Activated naive CD4-positive, alpha-beta T cell treated with anti-CD3 and anti-CD28 coated beads for 36 hours (primary cell): ENCODE results near the gene POGLUT2. TPM values are rescaled to one million over a fixed set of nuclear protein-coding genes. Genes with fewer than 3 reads are reported as not detected.

Experiments
- CTCF ChIA-PET: fragments of 350-600 bp; sonication (Branson Sonifier 250); formaldehyde crosslinking; loops from one replicate; lab custom pipeline; 2021; ENCODE audit warnings: antibody characterized with exemption; lab: Charles Lee
- DNase-seq: peaks from one replicate; pipeline ENCODE4 v3.0.0-alpha.2; 2020
- H3K27ac Mint-ChIP-seq: one replicate; pipeline ENCODE4 v1.8.0; 2021; ENCODE audit warnings: mild to moderate bottlenecking, mixed read lengths
- H3K27me3 Mint-ChIP-seq: one replicate; pipeline ENCODE4 v1.8.0; 2021; ENCODE audit warnings: low read depth, mixed read lengths
- H3K36me3 Mint-ChIP-seq: one replicate; pipeline ENCODE4 v1.8.0; 2021; ENCODE audit warnings: low read depth, mixed read lengths
- H3K4me1 Mint-ChIP-seq: one replicate; pipeline ENCODE4 v1.8.0; 2021; ENCODE audit warnings: low read depth, mixed read lengths
- H3K4me3 Mint-ChIP-seq: one replicate; pipeline ENCODE4 v1.8.0; 2021; ENCODE audit warnings: mild to moderate bottlenecking, moderate library complexity, mixed read lengths
- H3K9me3 Mint-ChIP-seq: one replicate; pipeline ENCODE4 v1.8.0; 2021; ENCODE audit warnings: mixed read lengths
- intact Hi-C: fragments of 100-400 bp; cut with micrococcal nuclease; formaldehyde crosslinking; loops from one replicate; pipeline ENCODE4 v1.15.1; 2023
- total RNA-seq, 2 experiments: library from RNA; stranded (reverse); gene quantifications; one replicate each; pipeline ENCODE4 v1.2.3, GENCODE V29; 2021

POGLUT2 gene
- total RNA-seq, 2 experiments from 2014 or later = 2.1 to 3.7 TPM

- no peak overlapping the region for H3K27ac Mint-ChIP-seq
- peaks cover 31% of the 10 kb centered on the region for H3K9me3 Mint-ChIP-seq
- H3K4me1 Mint-ChIP-seq = no peaks in the 10 kb centered on the region
- peaks cover 10% of the 10 kb centered on the region for H3K36me3 Mint-ChIP-seq
- no peak overlapping the region for H3K4me3 Mint-ChIP-seq
- intact Hi-C loops = no loop called here
- H3K27me3 Mint-ChIP-seq = peaks cover 47% of the 10 kb centered on the region
- DNase-seq = no peak
- CTCF ChIA-PET = no interaction called here
These were observed 56.3 kb downstream of the POGLUT2 start for GRCh38 chr13:102742506-102742905.

DNA sequence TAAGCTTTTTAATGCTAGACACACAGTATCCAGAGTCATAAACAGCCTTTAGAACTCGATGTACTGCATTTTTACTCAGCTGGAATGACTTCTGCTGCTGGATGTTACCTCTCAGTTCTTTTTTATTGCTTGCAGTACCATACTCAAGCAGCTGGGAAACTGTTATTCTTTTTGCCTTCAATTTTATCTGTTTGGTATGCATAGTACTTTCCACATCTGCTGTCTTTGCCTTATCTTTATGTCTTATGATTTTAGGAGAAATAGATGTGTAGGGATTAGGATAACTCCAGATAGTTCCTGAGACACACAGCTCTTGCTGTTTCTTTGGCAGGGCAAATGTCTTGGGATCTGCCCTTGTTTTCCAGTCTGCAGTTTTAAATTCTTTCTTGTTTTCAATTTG lies 56.7 kb downstream of the POGLUT2 start:
- no peak for DNase-seq
- Mint-ChIP-seq H3K27me3 (peaks cover 45% of the 10 kb centered on the region), H3K36me3 (peaks cover 10% of the 10 kb centered on the region), H3K4me3 (no peak overlapping the region), H3K27ac (no peak overlapping the region), H3K9me3 (peaks cover 31% of the 10 kb centered on the region), H3K4me1 (no peaks in the 10 kb centered on the region)
- intact Hi-C loops = no loop called here
- CTCF ChIA-PET = no interaction called here

Other genes with a start within 250 kb of the POGLUT2 start
- gene TPP2, start 202.0 kb downstream of the POGLUT2 start, total RNA-seq = 10 to 100 TPM; 51.9 to 54.7 TPM
- not detected for gene METTL21C, start 103.9 kb downstream of the POGLUT2 start, total RNA-seq
- gene TEX30, start 25.2 kb downstream of the POGLUT2 start, total RNA-seq = 10 to 100 TPM; 20.8 to 23.0 TPM
- gene BIVM, start 143 bp upstream of the POGLUT2 start, total RNA-seq = 10 to 100 TPM in 1 of 2 experiments, 1 to 10 TPM in 1; 9.9 to 11.1 TPM
- 10 to 100 TPM; 52.0 to 54.0 TPM for gene ERCC5, start 47.1 kb upstream of the POGLUT2 start, total RNA-seq